Measurements from ENCODE around the gene TXLNB.

The TXLNB gene

DNA sequence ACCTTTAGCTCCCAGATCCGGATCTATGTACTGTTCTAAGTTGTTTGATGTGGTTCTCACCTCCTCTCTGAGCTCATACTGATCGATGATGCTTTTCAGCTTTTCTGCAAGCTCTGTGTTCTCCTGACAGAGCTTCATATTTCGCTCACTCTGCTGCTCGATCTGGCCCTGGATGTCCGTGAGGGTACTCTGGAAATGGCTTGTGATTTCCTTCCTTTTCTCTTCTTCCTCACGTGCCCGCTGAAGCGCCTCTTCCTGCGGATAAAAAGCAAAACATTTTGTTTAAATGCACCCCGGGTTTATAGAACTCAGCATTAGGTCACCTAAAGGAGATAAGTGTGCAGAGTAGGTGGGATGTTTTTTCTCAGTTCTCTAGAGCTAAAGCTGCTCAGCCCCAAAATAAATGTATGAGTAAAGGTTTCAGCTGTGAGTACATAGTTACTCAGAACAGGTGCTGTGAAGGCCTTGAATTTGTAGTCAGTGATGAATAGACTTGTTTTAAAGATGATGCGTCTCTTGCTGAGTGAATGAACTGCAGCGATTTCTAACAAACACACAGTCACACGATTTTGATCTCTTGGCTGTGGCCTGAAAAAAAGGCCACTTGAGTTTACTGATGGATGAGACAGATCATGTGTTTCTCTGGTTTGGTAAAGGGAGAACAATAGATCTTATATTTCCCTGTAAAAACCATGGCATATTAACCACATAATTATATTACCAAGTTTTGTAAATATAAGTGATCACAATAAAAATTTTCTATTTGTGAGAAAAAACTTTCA, 29.1 kb downstream of the TXLNB start:
- H2AFZ ChIP-seq (ENCODE audit: low read depth, low read length): peak overlapping the region; percentile 69
- peak overlapping the region; percentile 64 for H3K4me3 ChIP-seq (ENCODE audit: low read length)
- H3K4me1 ChIP-seq (ENCODE audit: low read length): peaks cover 38% of the 10 kb centered on the region
- no peaks in the 10 kb centered on the region for H4K20me1 ChIP-seq (ENCODE audit: insufficient read depth, low read length)
- H3K27me3 ChIP-seq (ENCODE audit: low read depth, low read length): no peaks in the 10 kb centered on the region
- H3K27ac ChIP-seq (ENCODE audit: low read length): peak overlapping the region; percentile 99
- peaks cover 6% of the 10 kb centered on the region for H3K36me3 ChIP-seq (replicated peaks; ENCODE audit: low read depth, low read length)
- no peaks in the 10 kb centered on the region for H3K79me2 ChIP-seq (ENCODE audit: low read length)
- H3K9me3 ChIP-seq (ENCODE audit: insufficient read depth, low read length): no peaks in the 10 kb centered on the region
- H3K9ac ChIP-seq (ENCODE audit: low read length): peak overlapping the region; percentile 75
- peak overlapping the region; percentile 89 for H3K4me2 ChIP-seq (ENCODE audit: low read length)
- TF ChIP-seq, protein P1, sequence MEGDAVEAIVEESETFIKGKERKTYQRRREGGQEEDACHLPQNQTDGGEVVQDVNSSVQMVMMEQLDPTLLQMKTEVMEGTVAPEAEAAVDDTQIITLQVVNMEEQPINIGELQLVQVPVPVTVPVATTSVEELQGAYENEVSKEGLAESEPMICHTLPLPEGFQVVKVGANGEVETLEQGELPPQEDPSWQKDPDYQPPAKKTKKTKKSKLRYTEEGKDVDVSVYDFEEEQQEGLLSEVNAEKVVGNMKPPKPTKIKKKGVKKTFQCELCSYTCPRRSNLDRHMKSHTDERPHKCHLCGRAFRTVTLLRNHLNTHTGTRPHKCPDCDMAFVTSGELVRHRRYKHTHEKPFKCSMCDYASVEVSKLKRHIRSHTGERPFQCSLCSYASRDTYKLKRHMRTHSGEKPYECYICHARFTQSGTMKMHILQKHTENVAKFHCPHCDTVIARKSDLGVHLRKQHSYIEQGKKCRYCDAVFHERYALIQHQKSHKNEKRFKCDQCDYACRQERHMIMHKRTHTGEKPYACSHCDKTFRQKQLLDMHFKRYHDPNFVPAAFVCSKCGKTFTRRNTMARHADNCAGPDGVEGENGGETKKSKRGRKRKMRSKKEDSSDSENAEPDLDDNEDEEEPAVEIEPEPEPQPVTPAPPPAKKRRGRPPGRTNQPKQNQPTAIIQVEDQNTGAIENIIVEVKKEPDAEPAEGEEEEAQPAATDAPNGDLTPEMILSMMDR (IDR thresholded peaks at IDR 0.05; ENCODE audit: low read depth, low read length): no peak
- TF ChIP-seq EZH2phosphoT487 (IDR thresholded peaks at IDR 0.05; ENCODE audit: low read depth): no peak

DNA sequence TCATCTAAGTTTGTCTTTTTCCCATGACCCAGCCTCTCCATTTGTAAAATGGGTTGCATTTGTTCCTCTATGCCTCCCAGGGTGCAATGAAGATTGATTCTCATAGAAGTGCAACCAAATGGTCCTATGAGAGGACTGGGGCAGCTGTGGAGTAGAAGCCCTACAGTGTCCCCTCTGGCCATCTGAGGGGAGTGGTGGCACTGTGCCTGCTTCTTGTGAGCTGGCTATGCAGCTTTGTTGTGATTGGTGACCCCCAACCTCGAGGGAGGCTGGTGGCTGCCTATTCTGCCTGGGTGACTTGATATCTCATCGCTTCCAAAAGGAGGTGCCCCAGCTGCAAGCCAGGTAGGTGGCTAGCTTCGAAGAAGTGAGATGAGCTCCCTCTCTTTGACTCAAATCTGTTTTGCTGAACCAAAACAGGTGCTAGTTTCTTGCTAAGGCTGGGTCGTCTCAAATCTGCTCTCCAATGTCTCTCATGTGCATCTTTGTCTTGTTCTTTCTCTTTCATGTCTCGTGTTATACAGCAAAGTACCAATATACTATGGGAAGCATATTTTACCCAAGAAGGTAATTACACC, 33.9 kb downstream of the TXLNB start:
- no peaks in the 10 kb centered on the region for H3K9me3 ChIP-seq (ENCODE audit: insufficient read depth, low read length)
- H3K4me3 ChIP-seq (ENCODE audit: low read length): no peak overlapping the region
- H3K27ac ChIP-seq (ENCODE audit: low read length): no peak overlapping the region
- H3K4me1 ChIP-seq (ENCODE audit: low read length): peaks cover 20% of the 10 kb centered on the region
- H3K9ac ChIP-seq (ENCODE audit: low read length): no peak overlapping the region
- 0 out of 2 replicates have a peak overlapping the region, but pooled peaks have one; percentile 13 for H3K4me2 ChIP-seq (ENCODE audit: low read length)
- H4K20me1 ChIP-seq (ENCODE audit: insufficient read depth, low read length): no peaks in the 10 kb centered on the region
- H3K27me3 ChIP-seq (ENCODE audit: low read depth, low read length): no peaks in the 10 kb centered on the region
- peaks cover 6% of the 10 kb centered on the region for H3K36me3 ChIP-seq (replicated peaks; ENCODE audit: low read depth, low read length)
- no peak overlapping the region for H2AFZ ChIP-seq (ENCODE audit: low read depth, low read length)
- no peaks in the 10 kb centered on the region for H3K79me2 ChIP-seq (ENCODE audit: low read length)
- TF ChIP-seq, protein P1 (IDR thresholded peaks at IDR 0.05; ENCODE audit: low read depth, low read length): no peak
- no peak for TF ChIP-seq EZH2phosphoT487 (IDR thresholded peaks at IDR 0.05; ENCODE audit: low read depth)

DNA sequence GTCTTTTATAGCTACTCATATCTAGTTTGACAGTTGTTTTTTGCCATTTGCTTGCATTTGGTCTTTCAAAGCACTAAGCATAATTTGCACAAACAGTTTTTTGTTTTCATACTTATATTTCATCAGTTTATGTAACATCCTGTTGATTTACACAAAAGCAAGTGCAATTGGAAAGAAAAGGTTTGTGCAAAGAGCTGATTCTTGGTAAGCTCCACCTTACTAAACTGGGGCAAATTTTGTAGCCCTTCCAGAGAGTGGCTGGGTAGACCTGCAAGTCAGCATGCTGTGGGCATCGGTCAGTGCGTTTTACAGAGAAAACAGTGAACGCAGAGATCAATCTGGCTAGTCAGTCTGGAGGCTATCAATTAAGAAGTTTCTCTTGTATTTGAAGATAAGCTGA, 34.5 kb downstream of the TXLNB start:
- TF ChIP-seq, protein P1 (IDR thresholded peaks at IDR 0.05; ENCODE audit: low read depth, low read length): no peak
- TF ChIP-seq EZH2phosphoT487 (IDR thresholded peaks at IDR 0.05; ENCODE audit: low read depth): no peak
- H3K9me3 ChIP-seq (ENCODE audit: insufficient read depth, low read length): no peaks in the 10 kb centered on the region
- H3K36me3 ChIP-seq (replicated peaks; ENCODE audit: low read depth, low read length): peaks cover 6% of the 10 kb centered on the region
- no peak overlapping the region for H3K4me3 ChIP-seq (ENCODE audit: low read length)
- H3K4me2 ChIP-seq (ENCODE audit: low read length): no peak overlapping the region
- no peaks in the 10 kb centered on the region for H3K79me2 ChIP-seq (ENCODE audit: low read length)
- H2AFZ ChIP-seq (ENCODE audit: low read depth, low read length): no peak overlapping the region
- H4K20me1 ChIP-seq (ENCODE audit: insufficient read depth, low read length): no peaks in the 10 kb centered on the region
- no peak overlapping the region for H3K27ac ChIP-seq (ENCODE audit: low read length)
- peaks cover 15% of the 10 kb centered on the region for H3K4me1 ChIP-seq (ENCODE audit: low read length)
- H3K27me3 ChIP-seq (ENCODE audit: low read depth, low read length): no peaks in the 10 kb centered on the region
- no peak overlapping the region for H3K9ac ChIP-seq (ENCODE audit: low read length)

DNA sequence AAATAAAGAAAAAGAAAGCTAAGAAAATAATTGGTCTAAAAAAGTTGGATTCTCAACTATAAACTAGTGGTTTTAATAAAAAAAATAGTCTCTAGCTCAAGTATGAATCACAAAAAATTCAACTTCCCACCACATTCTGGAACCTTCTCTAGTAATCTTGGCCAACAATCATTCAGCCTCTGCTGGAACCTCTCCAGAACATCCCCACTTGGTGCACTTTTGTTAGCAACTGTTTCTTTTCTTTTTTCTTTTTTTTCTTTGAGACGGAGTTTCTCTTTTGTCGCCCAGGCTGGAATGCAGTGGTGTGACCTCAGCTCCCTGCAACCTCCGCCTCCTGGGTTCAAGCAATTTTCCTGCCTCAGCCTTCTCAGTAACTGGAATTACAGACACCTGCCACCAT, 35.7 kb downstream of the TXLNB start:
- H4K20me1 ChIP-seq (ENCODE audit: insufficient read depth, low read length): no peaks in the 10 kb centered on the region
- no peaks in the 10 kb centered on the region for H3K27me3 ChIP-seq (ENCODE audit: low read depth, low read length)
- H3K9me3 ChIP-seq (ENCODE audit: insufficient read depth, low read length): no peaks in the 10 kb centered on the region
- H3K4me3 ChIP-seq (ENCODE audit: low read length): no peak overlapping the region
- H3K9ac ChIP-seq (ENCODE audit: low read length): no peak overlapping the region
- no peak overlapping the region for H2AFZ ChIP-seq (ENCODE audit: low read depth, low read length)
- TF ChIP-seq EZH2phosphoT487 (IDR thresholded peaks at IDR 0.05; ENCODE audit: low read depth): no peak
- TF ChIP-seq, protein P1 (IDR thresholded peaks at IDR 0.05; ENCODE audit: low read depth, low read length): no peak
- H3K4me1 ChIP-seq (ENCODE audit: low read length): peaks cover 10% of the 10 kb centered on the region
- H3K36me3 ChIP-seq (replicated peaks; ENCODE audit: low read depth, low read length): peaks cover 4% of the 10 kb centered on the region
- no peak overlapping the region for H3K4me2 ChIP-seq (ENCODE audit: low read length)
- H3K27ac ChIP-seq (ENCODE audit: low read length): no peak overlapping the region
- no peaks in the 10 kb centered on the region for H3K79me2 ChIP-seq (ENCODE audit: low read length)
